HG03175 (cell line): ENCODE results near the gene NEUROD4.

Experiments used
- ATAC-seq: cut with Tn5 transposase; IDR thresholded peaks from one replicate; pipeline ENCODE4 v1.9.1; 2021; ENCODE audit warnings: mild to moderate bottlenecking, moderate library complexity; ENCODE audit not compliant: unreplicated experiment

The NEUROD4 gene

DNA sequence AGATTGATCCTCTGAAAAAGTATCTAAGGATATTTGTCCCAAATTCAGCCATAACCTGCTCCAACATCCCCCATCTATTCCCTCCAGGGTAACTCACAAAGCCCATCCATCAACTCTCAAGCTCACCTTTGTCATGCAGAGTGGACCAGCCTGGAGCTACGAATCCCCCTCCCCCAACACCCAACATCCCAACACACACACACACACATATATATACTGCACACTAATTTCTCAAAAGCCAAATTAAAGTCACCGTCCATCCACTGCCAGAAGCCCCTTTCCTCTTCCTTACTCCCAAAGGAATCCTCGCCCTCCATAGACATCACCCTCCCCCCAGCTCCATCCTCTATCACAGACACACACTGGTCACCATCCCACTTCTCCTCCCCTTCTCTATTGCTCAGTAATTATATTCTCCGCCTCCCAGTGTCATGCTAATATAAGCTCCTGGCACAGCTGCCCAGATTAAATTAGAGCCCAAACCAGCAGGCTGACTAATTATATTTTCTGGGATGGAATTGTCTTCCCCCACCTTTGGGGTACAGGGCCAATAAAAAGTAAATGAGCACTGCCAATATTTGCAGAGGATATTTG, 21.7 kb upstream of the NEUROD4 start:
- ATAC-seq = no peak

GRCh38 chr12:54998958-54999510, 20.7 kb upstream of the NEUROD4 start:
- ATAC-seq = no peak

GRCh38 chr12:55001198-55001868, 18.4 kb upstream of the NEUROD4 start:
- ATAC-seq = no peak

GRCh38 chr12:55002355-55002754, 17.4 kb upstream of the NEUROD4 start:
- ATAC-seq = no peak

DNA sequence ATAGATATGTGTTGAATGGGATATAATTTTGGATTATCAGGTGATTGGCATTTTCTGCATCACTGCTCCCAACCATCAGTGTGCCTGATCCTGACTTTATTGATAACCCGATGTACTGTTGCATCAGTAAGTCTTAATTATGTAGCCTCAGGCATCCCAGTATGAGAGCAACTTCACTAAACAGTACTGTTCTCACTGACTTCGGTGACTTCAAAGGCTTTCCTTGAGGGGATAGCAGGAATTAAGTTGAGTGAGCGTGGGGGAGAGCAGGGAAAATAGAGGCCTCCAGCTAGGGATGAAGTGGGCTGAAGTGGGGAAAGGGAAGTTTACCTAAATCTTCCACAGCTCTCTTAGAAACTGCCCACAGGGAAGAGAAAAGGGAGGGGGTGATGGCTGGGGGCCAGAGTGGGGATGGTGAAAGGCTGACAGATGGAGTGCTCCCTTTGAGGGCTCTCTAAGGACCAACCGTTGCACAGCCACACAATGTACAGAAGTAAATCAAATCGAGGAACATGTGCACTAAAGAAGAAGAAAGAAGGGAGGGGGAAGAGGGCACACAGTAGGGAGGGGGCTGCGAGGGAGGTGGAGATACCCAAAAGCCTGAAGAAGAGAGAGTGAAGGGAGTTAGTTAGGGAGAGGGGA, 10.7 kb upstream of the NEUROD4 start:
- ATAC-seq = no peak

- ATAC-seq = no peak
Observed at GRCh38 chr12:55017416-55017925, 2.3 kb upstream of the NEUROD4 start.

DNA sequence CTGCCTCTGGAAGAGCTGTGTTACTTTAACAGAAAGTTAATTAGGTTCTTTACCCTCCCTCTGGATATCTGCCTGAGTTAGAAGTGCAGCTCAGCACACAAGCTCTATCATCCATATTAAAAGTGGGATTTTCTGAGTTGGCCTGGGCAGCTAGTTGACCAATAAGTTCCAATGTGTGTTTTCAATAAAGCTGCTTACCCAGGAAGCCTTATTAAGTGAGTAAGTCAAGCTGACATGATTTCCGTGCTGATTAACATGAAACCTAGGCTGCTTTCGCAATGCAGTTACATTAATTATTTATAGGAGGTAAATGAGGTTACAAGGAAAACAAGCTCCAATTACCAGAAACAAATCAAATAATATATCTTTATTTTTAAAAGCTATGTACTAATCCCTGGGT, 4.8 kb downstream of the NEUROD4 start:
- no peak for ATAC-seq

DNA sequence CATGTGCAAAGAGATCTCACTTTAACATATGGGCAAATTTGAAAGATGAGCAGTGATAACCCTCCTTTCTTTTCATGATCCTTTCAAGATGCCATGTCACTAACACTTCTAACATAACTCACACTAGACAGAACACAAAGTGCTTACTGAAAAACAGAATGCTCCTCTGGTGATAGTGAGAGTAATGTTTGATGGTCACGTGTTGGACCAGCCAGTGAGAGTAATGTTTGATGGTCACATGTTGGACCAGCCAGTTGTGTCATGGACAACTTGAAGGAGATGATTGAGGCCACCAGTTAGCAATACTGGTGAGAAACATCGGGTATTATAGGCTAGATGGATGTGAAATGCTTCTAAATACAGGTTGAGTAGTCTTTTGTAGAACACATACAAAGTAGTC, 5.7 kb downstream of the NEUROD4 start:
- no peak for ATAC-seq

- no peak for ATAC-seq
Observed at GRCh38 chr12:55034218-55034617, 14.4 kb downstream of the NEUROD4 start.

DNA sequence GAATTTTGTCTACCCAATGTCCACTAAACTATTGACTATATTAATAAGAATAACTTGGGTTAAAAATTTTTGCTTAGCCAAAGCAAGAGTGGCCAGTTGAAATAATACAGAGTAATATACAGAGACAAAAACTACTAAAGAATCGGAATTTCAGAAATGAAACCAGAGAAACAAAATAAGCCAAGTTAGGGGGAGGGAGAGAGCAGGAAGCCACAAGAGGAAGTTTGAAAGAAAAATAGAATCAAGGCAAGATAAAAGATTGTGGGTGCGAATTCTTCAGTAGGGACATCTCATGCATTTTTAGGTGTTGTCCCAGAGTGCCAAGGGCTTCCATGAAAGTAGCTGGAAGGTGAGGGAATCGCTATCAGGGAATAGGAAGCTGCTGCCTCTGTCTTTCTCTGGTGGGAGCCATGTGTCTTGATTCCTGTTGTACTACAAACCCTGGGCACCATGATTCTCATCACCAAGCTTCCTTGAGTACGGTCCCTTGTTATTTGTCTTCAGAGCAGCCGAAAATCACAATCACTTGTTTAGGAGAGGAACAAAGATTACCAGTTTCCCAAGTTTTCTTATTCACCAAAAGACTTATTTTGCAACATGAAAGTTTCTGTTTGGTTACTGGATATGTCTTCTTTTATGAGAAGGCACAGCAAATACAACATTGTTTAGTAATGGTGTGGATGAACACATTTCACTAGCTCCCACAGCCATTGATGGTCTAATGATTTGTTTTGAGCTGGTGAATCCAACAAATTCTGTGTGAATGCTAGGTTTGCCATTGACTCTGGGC, 16.7 kb downstream of the NEUROD4 start:
- no peak for ATAC-seq

DNA sequence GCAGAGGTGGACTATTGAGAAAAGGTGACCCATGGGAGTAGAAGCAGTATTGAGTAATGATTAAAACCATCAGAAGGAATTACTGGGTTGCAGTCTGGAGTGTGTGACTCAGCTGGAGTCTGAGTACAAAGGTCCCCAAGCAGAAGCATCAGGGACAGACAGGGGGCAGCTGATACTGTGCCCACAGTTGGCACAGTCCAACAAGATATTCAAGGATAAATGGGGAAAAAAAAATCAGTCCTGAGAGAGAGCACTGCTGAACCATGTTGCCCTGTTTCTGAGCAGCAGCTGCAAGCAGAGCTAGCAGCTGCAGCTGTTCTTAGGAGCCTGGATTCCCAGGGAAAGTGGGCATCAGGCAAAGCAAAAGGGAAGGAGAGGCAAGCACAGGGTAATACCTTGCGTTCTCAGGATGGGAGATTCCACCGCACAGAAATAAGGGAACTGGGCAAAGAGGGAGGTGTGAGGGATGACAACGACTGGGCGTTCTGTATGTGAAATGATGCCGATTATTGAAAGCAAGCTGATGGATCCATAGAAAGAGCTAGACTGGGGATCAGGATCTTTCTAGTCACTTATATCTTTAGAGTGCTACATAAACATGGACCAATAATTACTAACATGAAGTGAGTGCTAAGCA, 17.7 kb downstream of the NEUROD4 start:
- ATAC-seq = no peak

GRCh38 chr12:55039395-55040354, 19.9 kb downstream of the NEUROD4 start:
- no peak for ATAC-seq

DNA sequence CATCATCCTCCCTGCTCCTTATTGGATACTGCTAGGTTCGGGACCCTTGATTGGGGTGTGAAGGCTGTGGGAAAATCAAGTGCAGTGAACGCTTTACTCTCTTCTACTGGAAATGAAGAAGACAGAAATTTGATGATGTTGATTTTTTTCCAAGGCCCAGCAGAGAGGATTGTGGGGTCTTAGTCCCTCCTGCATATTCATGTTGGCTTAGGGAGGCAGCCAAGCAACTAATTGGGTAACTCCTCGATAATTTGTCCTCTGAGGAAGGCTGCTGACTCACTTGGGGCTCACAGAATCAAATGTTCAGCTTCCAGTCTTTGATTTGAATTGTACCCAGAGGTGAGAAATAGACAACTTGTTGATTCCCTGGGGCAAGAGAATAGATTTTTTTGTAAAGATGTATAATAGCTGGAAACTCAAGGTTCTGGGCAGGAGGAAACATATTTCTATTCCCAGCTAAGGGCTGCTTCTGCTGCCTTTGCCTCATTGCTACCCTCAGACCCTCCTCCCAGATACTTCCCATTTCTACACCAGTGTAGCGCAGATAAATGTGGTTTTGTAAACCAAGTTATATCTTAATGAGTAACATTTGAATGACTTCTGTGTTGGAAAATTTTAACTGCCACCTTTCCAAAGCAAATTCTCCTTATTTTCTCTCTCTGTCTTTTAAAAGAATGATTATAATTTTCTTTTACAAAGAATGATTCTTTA, 21.7 kb downstream of the NEUROD4 start:
- no peak for ATAC-seq

DNA sequence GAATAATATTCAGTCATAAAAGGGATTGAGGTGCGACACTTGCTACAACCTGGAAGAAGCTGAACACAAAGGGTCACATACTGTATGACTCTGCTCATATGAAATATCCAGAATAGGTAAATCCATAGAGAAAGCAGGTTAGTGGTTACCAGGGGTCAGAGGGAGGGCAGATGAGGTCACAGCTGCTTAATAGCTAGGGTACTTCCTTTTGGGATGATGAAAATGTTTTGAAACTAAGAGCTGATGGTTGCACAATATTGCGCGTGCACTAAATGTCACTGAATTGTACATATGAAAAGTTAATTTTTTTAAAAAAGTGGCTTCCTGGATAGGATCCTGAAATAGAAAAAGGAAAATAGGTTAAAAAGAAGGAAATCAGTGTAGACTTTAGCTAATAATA, 23.8 kb downstream of the NEUROD4 start:
- no peak for ATAC-seq

GRCh38 chr12:55044135-55044534, 24.4 kb downstream of the NEUROD4 start:
- ATAC-seq = no peak

GRCh38 chr12:55049676-55050075, 29.9 kb downstream of the NEUROD4 start:
- no peak for ATAC-seq

DNA sequence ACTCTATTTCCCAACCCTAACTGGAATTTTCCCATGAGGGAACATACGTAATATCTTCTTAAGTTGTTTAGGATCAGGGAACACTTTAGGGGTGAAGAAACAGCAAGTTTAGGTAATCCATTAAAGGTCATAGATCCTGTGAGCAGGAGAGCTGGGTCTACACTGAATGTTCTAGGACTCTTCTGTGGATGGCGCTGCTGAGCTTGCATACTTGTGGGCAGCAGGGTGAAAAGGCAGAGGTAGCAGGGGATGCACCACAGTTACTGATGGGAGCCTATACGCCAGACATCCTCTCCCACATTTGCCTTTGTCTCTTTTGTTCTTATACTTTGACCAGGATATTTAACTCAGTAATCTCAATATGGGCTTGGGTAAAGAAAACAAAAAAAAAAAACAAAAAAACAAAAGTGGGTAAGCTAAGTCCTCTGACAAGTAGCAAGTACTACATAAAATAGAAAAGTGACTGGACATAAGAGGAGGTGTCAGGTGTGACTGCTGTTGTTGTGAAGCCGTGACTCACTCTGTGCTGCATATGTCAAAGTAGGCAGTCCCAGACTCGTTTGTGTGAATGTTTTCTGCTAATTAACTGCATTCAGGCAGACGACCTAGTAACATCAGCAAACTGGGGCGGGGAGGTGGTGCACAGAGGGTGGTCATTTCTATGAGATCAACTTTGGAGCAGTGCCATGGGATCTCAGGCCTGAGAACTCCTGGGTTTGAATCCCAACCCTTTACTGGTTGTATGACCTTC, 31.6 kb downstream of the NEUROD4 start:
- ATAC-seq = no peak

- ATAC-seq = no peak
Observed at GRCh38 chr12:55057481-55057880, 37.7 kb downstream of the NEUROD4 start.
